ENCODE results near the gene TIGD3. TPM values are rescaled to one million over a fixed set of nuclear protein-coding genes. Genes with fewer than 3 reads are reported as not detected.

TIGD3 gene
- total and polyA plus RNA-seq, 12 donors: 0.11 to 0.87 (median 0.33) TPM; not detected in 2

GRCh38 chr11:65382804-65383368, 28.3 kb downstream of the TIGD3 start:
- Histone ChIP-seq H3K36me3 (peaks cover 0 to 8% (median 0%) of the 10 kb centered on the region in 9 donors), H3K4me3 (peak overlapping the region in 9 of 10 donors; percentile 10 to 74 (median 59)), H3K9me3 (no peaks in the 10 kb centered on the region), H3K27ac (peak overlapping the region; percentile 94 to 99 (median 98)), H3K4me1 (peaks cover 13 to 80% (median 54%) of the 10 kb centered on the region in 9 donors), H3K27me3 (no peaks in the 10 kb centered on the region)
- ATAC-seq (no peak), DNase-seq (no peak)
- TF ChIP-seq CTCF (IDR thresholded peaks at IDR 0.05): no peak
- WGBS, 2 donors: 13 to 18% methylated on average over 12 of the region's 12 CpGs
- intact Hi-C loops (cut with DNase I): loop anchor here in 7 of 10 donors (1.0 to 5.0 kb wide), 8 partner anchors 34 to 129 kb away; no protein-coding TSS in a partner anchor

- DNase-seq (no peak), ATAC-seq (no peak)
These were observed 29.2 kb downstream of the TIGD3 start for GRCh38 chr11:65383778-65384177.

GRCh38 chr11:65384301-65384889, 29.8 kb downstream of the TIGD3 start:
- H3K27ac ChIP-seq: peak overlapping the region in 9 of 10 donors; percentile 90 to 99 (median 98)
- WGBS, 2 donors: 50 to 55% methylated on average over 8 of the region's 8 CpGs
- H3K9me3 ChIP-seq: no peaks in the 10 kb centered on the region
- DNase-seq (no peak), ATAC-seq (no peak)
- intact Hi-C loops (cut with DNase I): loop anchor here in 3 of 10 donors (5.0 kb wide), 3 partner anchors 33 to 128 kb away; no protein-coding TSS in a partner anchor
- H3K27me3 ChIP-seq: no peaks in the 10 kb centered on the region
- peaks cover 13 to 89% (median 69%) of the 10 kb centered on the region in 9 donors for H3K4me1 ChIP-seq
- no peak overlapping the region for H3K4me3 ChIP-seq
- no peak for TF ChIP-seq CTCF (IDR thresholded peaks at IDR 0.05)
- H3K36me3 ChIP-seq: peaks cover 0 to 14% (median 0%) of the 10 kb centered on the region in 9 donors

More at GRCh38 chr11:65383778-65384177, 29.2 kb downstream of the TIGD3 start:
- intact Hi-C loops (cut with DNase I): loop anchor here in 7 of 10 donors (2.0 to 5.0 kb wide), 7 partner anchors 33 to 129 kb away; no protein-coding TSS in a partner anchor
- H3K36me3 ChIP-seq: peaks cover 0 to 14% (median 0%) of the 10 kb centered on the region in 9 donors
- H3K4me1 ChIP-seq: peaks cover 13 to 83% (median 63%) of the 10 kb centered on the region in 9 donors
- 91 to 95% methylated on average over 6 of the region's 6 CpGs for WGBS, 2 donors
- H3K4me3 ChIP-seq: no peak overlapping the region
- peak overlapping the region; percentile 94 to 99 (median 98) for H3K27ac ChIP-seq
- no peak for TF ChIP-seq CTCF (IDR thresholded peaks at IDR 0.05)
- H3K9me3 ChIP-seq: no peaks in the 10 kb centered on the region
- H3K27me3 ChIP-seq: no peaks in the 10 kb centered on the region

GRCh38 chr11:65386307-65387140, 32.0 kb downstream of the TIGD3 start, which contains the start of gene FRMD8:
TSS of gene FRMD8 (plus strand) at chr11:65386637. CDS start at chr11:65387037, 400 bp downstream.
- Histone ChIP-seq H3K27me3 (no peaks in the 10 kb centered on the region), H3K36me3 (peaks cover 0 to 28% (median 0%) of the 10 kb centered on the region in 9 donors), H3K4me1 (peaks cover 31 to 96% (median 79%) of the 10 kb centered on the region in 9 donors), H3K4me3 (peak within 1 kb of the TSS; percentile 67 to 97 (median 89)), H3K9me3 (no peaks in the 10 kb centered on the region), H3K27ac (peak within 1 kb of the TSS; percentile 64 to 99 (median 98))
- WGBS, 2 donors: 1 to 3% methylated on average over 62 to 76 of the region's 76 CpGs
- peak; percentile 93 to 95 for DNase-seq
- intact Hi-C loops (cut with DNase I): no loop called here
- peak; percentile 58 to 79 (median 71) for ATAC-seq
- no peak for TF ChIP-seq CTCF (IDR thresholded peaks at IDR 0.05)
